HG03442 (cell line): ENCODE data around the gene MYH7B.

Experiments used
- ATAC-seq: cut with Tn5 transposase; IDR thresholded peaks from one replicate; pipeline ENCODE4 v1.9.1; 2021; ENCODE audit warnings: mild to moderate bottlenecking, moderate library complexity; ENCODE audit not compliant: unreplicated experiment

MYH7B gene

GRCh38 chr20:34990231-34990630 is 34.6 kb downstream of the MYH7B start:
- ATAC-seq = no peak

- ATAC-seq = no peak
Observed at GRCh38 chr20:34990661-34991214, 35.1 kb downstream of the MYH7B start.

GRCh38 chr20:34992751-34993417 is 37.2 kb downstream of the MYH7B start:
- ATAC-seq = no peak

GRCh38 chr20:34993941-34994508 is 38.4 kb downstream of the MYH7B start:
- no peak for ATAC-seq

- no peak for ATAC-seq
Observed at GRCh38 chr20:34994509-34995131, 39.0 kb downstream of the MYH7B start.

GRCh38 chr20:34995192-34995591 is 39.5 kb downstream of the MYH7B start:
- no peak for ATAC-seq

GRCh38 chr20:34995696-34996095 is 40.0 kb downstream of the MYH7B start:
- ATAC-seq = no peak

GRCh38 chr20:34996243-34997028 is 40.8 kb downstream of the MYH7B start:
- no peak for ATAC-seq

GRCh38 chr20:34997131-34997561 is 41.5 kb downstream of the MYH7B start:
- no peak for ATAC-seq

- no peak for ATAC-seq
Observed at GRCh38 chr20:34997774-34998173, 42.1 kb downstream of the MYH7B start.

- ATAC-seq = no peak
Observed at GRCh38 chr20:34998331-34998950, 42.8 kb downstream of the MYH7B start.

- ATAC-seq = no peak
Observed at GRCh38 chr20:34999021-34999451, 43.4 kb downstream of the MYH7B start.

- no peak for ATAC-seq
Observed at GRCh38 chr20:34999782-35000181, 44.1 kb downstream of the MYH7B start.

- no peak for ATAC-seq
Observed at GRCh38 chr20:35000311-35000921, 44.7 kb downstream of the MYH7B start.

- ATAC-seq = no peak
Observed at GRCh38 chr20:35000922-35001595, 45.4 kb downstream of the MYH7B start.

- no peak for ATAC-seq
Observed at GRCh38 chr20:35001596-35002362, 46.1 kb downstream of the MYH7B start.

- ATAC-seq = no peak
Observed at GRCh38 chr20:35002426-35003210, 47.0 kb downstream of the MYH7B start.
